Mucosa of rectum (tissue), 2 donors: ENCODE measurements around the gene IGIP.

ENCODE experiments used
- H3K27ac ChIP-seq, 2 donors: one replicate each; pipeline ENCODE4 v1.7.0; 2013; ENCODE audit warnings: inconsistent platforms in 2 of 2, low read depth in 2 of 2, low read length in 2 of 2
- H3K27me3 ChIP-seq, 2 donors: one replicate each; pipeline ENCODE4 v1.7.0; 2013; ENCODE audit warnings: low read length in 2 of 2; ENCODE audit not compliant: control insufficient read depth in 2 of 2, insufficient read depth in 2 of 2
- H3K36me3 ChIP-seq, 2 donors: one replicate each; pipeline ENCODE4 v1.7.0; 2013; ENCODE audit warnings: low read length in 2 of 2; ENCODE audit not compliant: control insufficient read depth in 2 of 2, insufficient read depth in 2 of 2
- H3K4me1 ChIP-seq, 2 donors: one replicate each; pipeline ENCODE4 v1.7.0; 2013; ENCODE audit warnings: low read length in 2 of 2, mild to moderate bottlenecking in 1 of 2; ENCODE audit not compliant: control insufficient read depth in 2 of 2, insufficient read depth in 2 of 2
- H3K4me3 ChIP-seq, 2 donors: one replicate each; pipeline ENCODE4 v1.7.0; 2013; ENCODE audit warnings: low read length in 2 of 2
- H3K9ac ChIP-seq, 2 donors: one replicate each; pipeline ENCODE4 v1.7.0; 2013; ENCODE audit warnings: low read length in 2 of 2, low read depth in 1 of 2, mild to moderate bottlenecking in 1 of 2
- H3K9me3 ChIP-seq, 2 donors: one replicate each; pipeline ENCODE4 v1.7.0; 2013; ENCODE audit warnings: low read length in 2 of 2; ENCODE audit not compliant: control insufficient read depth in 2 of 2
- donor health status: healthy.
- donor health status: Normal muscosa, but diverticular disease.

Gene IGIP

DNA sequence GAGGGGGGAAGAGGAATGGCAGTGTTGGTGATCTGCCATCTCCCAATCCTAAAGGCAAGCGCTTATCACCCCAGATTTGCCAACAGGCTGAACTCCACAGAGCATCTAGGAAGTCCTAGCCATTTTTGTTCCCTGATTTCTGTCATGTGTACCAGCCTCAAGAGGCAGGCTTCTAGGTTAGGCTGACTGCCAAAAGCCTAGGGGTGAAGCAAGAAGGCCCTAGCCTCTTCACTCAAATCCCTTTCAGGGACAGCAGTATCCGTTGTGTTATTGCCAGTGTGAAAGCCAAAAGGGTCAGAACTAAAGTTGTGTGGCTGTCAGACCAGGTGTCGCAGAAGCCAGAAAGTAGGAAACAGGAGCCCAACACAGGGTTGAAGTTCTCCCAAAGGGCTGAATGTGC, 14.7 kb downstream of the IGIP start:
- Histone ChIP-seq H3K27me3 (no peaks in the 10 kb centered on the region), H3K9me3 (no peaks in the 10 kb centered on the region), H3K4me1 (peaks cover 3 to 4% of the 10 kb centered on the region in 2 donors), H3K27ac (no peak overlapping the region), H3K36me3 (no peaks in the 10 kb centered on the region), H3K4me3 (no peak overlapping the region), H3K9ac (no peak overlapping the region)

- Histone ChIP-seq H3K9ac (no peak overlapping the region), H3K4me1 (peaks cover 9 to 10% of the 10 kb centered on the region in 2 donors), H3K9me3 (no peaks in the 10 kb centered on the region), H3K27me3 (no peaks in the 10 kb centered on the region), H3K4me3 (no peak overlapping the region), H3K36me3 (no peaks in the 10 kb centered on the region), H3K27ac (no peak overlapping the region)
These were observed 15.5 kb downstream of the IGIP start for GRCh38 chr5:140141241-140141640.

DNA sequence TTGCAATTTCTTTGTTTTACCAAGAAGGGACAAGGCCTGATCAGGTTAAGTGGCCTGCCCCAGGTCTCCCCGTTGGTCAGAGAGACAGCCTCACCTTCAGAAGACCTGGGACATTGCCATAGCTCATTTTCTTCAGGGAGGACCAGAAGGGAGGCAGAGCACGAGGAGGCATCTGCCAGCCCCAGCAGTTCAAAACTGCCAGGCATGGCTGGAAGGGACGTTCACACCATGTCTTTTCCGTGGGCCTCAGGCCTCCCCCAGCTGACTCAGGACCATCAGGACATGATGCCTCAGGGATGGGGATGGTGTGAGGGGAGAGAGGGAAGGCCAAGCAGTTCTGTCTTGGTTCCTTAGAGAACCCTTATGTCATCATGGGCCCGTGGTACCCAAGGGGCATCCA, 16.5 kb downstream of the IGIP start:
- no peak overlapping the region for H3K4me3 ChIP-seq
- no peaks in the 10 kb centered on the region for H3K27me3 ChIP-seq
- H3K27ac ChIP-seq = no peak overlapping the region
- peaks cover 9 to 12% of the 10 kb centered on the region in 2 donors for H3K4me1 ChIP-seq
- no peaks in the 10 kb centered on the region for H3K36me3 ChIP-seq
- H3K9me3 ChIP-seq = no peaks in the 10 kb centered on the region
- H3K9ac ChIP-seq = no peak overlapping the region

- H3K9me3 ChIP-seq = no peaks in the 10 kb centered on the region
- H3K27me3 ChIP-seq = no peaks in the 10 kb centered on the region
- H3K4me3 ChIP-seq = no peak overlapping the region
- H3K9ac ChIP-seq = no peak overlapping the region
- H3K36me3 ChIP-seq = no peaks in the 10 kb centered on the region
- H3K27ac ChIP-seq = no peak overlapping the region
- H3K4me1 ChIP-seq = peaks cover 9 to 12% of the 10 kb centered on the region in 2 donors
These were observed 17.1 kb downstream of the IGIP start for GRCh38 chr5:140142856-140143255.

DNA sequence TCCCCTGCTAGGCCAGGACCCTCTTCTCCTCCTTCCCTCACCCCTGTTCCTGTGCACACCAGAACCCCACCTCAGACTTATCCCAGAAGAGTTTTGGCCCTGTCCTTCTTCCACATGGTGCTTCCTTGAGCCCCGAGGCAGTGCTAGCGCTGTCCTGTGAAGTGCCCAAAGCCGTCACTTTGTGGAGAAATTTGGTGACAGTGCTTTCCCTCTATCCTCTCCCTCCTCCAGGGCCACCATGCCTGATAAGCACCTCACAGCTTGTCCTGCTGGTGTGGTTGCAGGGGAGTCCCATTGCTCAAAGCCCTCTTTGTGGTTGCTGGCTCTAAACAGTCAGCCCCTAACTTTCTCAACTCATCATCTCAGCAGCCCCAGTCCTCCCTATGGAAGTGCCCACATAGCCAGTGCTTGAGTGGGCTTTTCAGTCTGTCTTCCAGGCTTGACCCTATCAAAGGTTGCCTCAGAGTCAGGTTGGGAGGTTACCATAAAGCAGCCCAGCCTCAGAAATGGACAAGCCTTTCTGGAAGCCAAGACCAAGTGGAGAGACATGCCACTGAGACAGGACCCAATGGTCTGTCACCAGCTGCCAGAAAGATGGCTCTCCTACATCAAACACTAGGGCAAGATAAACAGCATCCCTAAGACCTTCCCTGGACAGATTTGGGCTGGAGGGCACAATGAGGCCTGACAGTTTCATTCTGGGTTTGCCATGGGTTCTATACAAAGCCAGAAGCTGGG, 18.0 kb downstream of the IGIP start:
- Histone ChIP-seq H3K27me3 (no peaks in the 10 kb centered on the region), H3K9me3 (no peaks in the 10 kb centered on the region), H3K9ac (no peak overlapping the region), H3K36me3 (no peaks in the 10 kb centered on the region), H3K4me1 (peaks cover 9 to 12% of the 10 kb centered on the region in 2 donors), H3K27ac (no peak overlapping the region), H3K4me3 (no peak overlapping the region)

GRCh38 chr5:140145256-140145655, 19.5 kb downstream of the IGIP start:
- H3K4me1 ChIP-seq = peaks cover 9 to 12% of the 10 kb centered on the region in 2 donors
- no peak overlapping the region for H3K27ac ChIP-seq
- H3K27me3 ChIP-seq = no peaks in the 10 kb centered on the region

GRCh38 chr5:140145818-140146522, 20.2 kb downstream of the IGIP start:
- Histone ChIP-seq H3K4me1 (peaks cover 9 to 12% of the 10 kb centered on the region in 2 donors), H3K36me3 (no peaks in the 10 kb centered on the region), H3K27me3 (no peaks in the 10 kb centered on the region), H3K9ac (no peak overlapping the region), H3K4me3 (peak overlapping the region; percentile 39 to 40), H3K9me3 (no peaks in the 10 kb centered on the region), H3K27ac (no peak overlapping the region)

More at GRCh38 chr5:140145256-140145655, 19.5 kb downstream of the IGIP start:
- Histone ChIP-seq H3K36me3 (no peaks in the 10 kb centered on the region), H3K9me3 (no peaks in the 10 kb centered on the region), H3K4me3 (peak overlapping the region; percentile 25 to 39), H3K9ac (no peak overlapping the region)

GRCh38 chr5:140146523-140146842, 20.7 kb downstream of the IGIP start:
- H3K36me3 ChIP-seq = no peaks in the 10 kb centered on the region
- no peak overlapping the region for H3K4me3 ChIP-seq
- H3K9ac ChIP-seq = no peak overlapping the region
- no peaks in the 10 kb centered on the region for H3K27me3 ChIP-seq
- H3K27ac ChIP-seq = no peak overlapping the region
- H3K9me3 ChIP-seq = no peaks in the 10 kb centered on the region
- H3K4me1 ChIP-seq = peaks cover 9 to 12% of the 10 kb centered on the region in 2 donors

DNA sequence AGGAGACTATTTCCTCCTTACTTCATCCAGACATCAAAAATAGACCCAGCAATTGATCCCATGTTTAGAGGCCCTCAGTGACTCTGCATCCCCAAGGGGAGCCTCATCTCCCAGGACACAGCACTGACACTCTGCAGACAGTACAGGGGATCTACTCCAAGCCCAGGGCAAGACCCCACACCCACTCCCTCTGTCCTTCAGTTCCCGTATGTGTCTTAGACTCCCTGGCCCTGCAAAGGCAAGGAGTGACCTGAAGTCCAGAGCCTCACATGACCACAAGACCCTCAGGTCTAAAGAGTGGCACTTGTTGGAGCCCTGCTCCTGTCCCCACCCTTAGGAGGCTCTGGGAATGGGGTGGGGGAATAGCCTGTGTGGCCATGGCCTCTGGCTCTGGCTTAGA, 21.7 kb downstream of the IGIP start:
- Histone ChIP-seq H3K36me3 (no peaks in the 10 kb centered on the region), H3K4me3 (no peak overlapping the region), H3K4me1 (peaks cover 9 to 12% of the 10 kb centered on the region in 2 donors), H3K9ac (no peak overlapping the region), H3K9me3 (no peaks in the 10 kb centered on the region), H3K27me3 (no peaks in the 10 kb centered on the region), H3K27ac (no peak overlapping the region)

DNA sequence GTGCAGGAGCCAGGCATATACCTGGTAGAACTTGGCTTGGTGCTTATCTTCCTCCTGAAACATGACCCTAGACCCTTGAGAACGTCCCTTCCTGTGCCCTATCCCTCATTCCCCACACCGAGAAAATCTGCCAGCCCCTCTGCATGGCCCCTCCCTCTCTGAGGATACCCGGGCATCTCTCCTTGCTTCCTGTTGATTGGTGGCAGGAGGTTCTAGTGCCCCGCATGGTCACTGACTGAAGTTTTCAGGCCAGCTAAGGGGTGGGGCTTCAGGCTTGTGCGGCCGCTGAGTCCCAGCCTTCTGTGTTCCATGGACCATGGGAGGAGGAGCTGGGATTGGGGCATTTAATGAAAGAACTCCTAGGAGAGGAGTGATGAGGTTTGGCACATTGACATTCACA, 22.8 kb downstream of the IGIP start:
- no peak overlapping the region for H3K4me3 ChIP-seq
- no peak overlapping the region for H3K27ac ChIP-seq
- no peak overlapping the region for H3K9ac ChIP-seq
- H3K36me3 ChIP-seq = no peaks in the 10 kb centered on the region
- no peaks in the 10 kb centered on the region for H3K9me3 ChIP-seq
- H3K27me3 ChIP-seq = no peaks in the 10 kb centered on the region
- peaks cover 9 to 12% of the 10 kb centered on the region in 2 donors for H3K4me1 ChIP-seq
